Common myeloid progenitor, CD34-positive (primary cell): ENCODE measurements around the gene GJC1.

Experiments used
- CTCF ChIA-PET: fragments of 350-600 bp; sonication (Branson Sonifier 250); formaldehyde crosslinking; loops from one replicate; lab custom pipeline; 2021; ENCODE audit warnings: antibody characterized with exemption; lab: Charles Lee
- POLR2A ChIA-PET: fragments of 350-600 bp; sonication (Branson Sonifier 250); formaldehyde crosslinking; loops from one replicate; lab custom pipeline; 2021; ENCODE audit warnings: antibody characterized with exemption; lab: Charles Lee
- DNase-seq, 3 donors: peaks; one replicate each; pipeline versions ENCODE4 v3.0.0 to v3.0.0-alpha.2; 2013
- H3K27ac ChIP-seq, 2 experiments: 1 replicate in 1 of 2; 2 replicates in 1 of 2; pipeline ENCODE4 v1.7.0; 2013; ENCODE audit warnings: inconsistent platforms in 2 of 2, low read length in 2 of 2, mild to moderate bottlenecking in 2 of 2, low read depth in 1 of 2, moderate library complexity in 1 of 2; ENCODE audit not compliant: severe bottlenecking in 2 of 2, insufficient read depth in 1 of 2, poor library complexity in 1 of 2
- H3K27me3 ChIP-seq, 5 experiments: replicated peaks in 2 of 5; 1 replicate in 3 of 5; 2 replicates in 2 of 5; pipeline versions ENCODE4 v1.6.1 to v1.7.0; 2013; ENCODE audit warnings: low read length in 4 of 5, mild to moderate bottlenecking in 2 of 5, moderate library complexity in 2 of 5, inconsistent platforms in 1 of 5; ENCODE audit not compliant: insufficient read depth in 5 of 5, control insufficient read depth in 4 of 5
- H3K36me3 ChIP-seq, 4 experiments: 1 replicate in 2 of 4; 2 replicates in 2 of 4; pipeline versions ENCODE4 v1.6.1 to v1.7.0; 2013; ENCODE audit warnings: low read length in 3 of 4, control low read depth in 1 of 4, mild to moderate bottlenecking in 1 of 4; ENCODE audit not compliant: control insufficient read depth in 4 of 4, insufficient read depth in 4 of 4
- H3K4me1 ChIP-seq, 4 experiments: 1 replicate in 3 of 4; 2 replicates in 1 of 4; pipeline versions ENCODE4 v1.6.1 to v1.7.1; 2013; ENCODE audit warnings: low read length in 3 of 4, mild to moderate bottlenecking in 3 of 4, control low read depth in 1 of 4, inconsistent platforms in 1 of 4, moderate library complexity in 1 of 4; ENCODE audit not compliant: control insufficient read depth in 4 of 4, insufficient read depth in 4 of 4; ENCODE audit errors: control extremely low read depth in 1 of 4
- H3K4me3 ChIP-seq, 7 experiments: 1 replicate in 4 of 7; 2 replicates in 3 of 7; pipeline versions ENCODE4 v1.5.1 to v1.7.0; 2013; ENCODE audit warnings: mild to moderate bottlenecking in 7 of 7, low read length in 6 of 7, moderate library complexity in 6 of 7, inconsistent platforms in 2 of 7, low read depth in 2 of 7, control low read depth in 1 of 7; ENCODE audit not compliant: insufficient read depth in 4 of 7, control insufficient read depth in 1 of 7; ENCODE audit errors: extremely low read depth in 1 of 7
- H3K9me3 ChIP-seq, 5 experiments: 1 replicate in 4 of 5; 2 replicates in 1 of 5; pipeline versions ENCODE4 v1.6.1 to v1.7.1; 2013; ENCODE audit warnings: low read length in 4 of 5, mild to moderate bottlenecking in 2 of 5, inconsistent platforms in 1 of 5, low read depth in 1 of 5, moderate library complexity in 1 of 5; ENCODE audit not compliant: control insufficient read depth in 4 of 5, insufficient read depth in 2 of 5; ENCODE audit errors: control extremely low read depth in 1 of 5
- WGBS: methylation state at CpG from one replicate; pipeline ENCODE4 v1.1.5; 2013; ENCODE audit not compliant: insufficient coverage; 5-methylcytosine and 5-hydroxymethylcytosine counted together

The GJC1 gene

GRCh38 chr17:44787271-44787940 is 42.7 kb downstream of the GJC1 start:
- POLR2A ChIA-PET: no interaction called here
- 92% methylated on average over 10 of the region's 15 CpGs for WGBS
- Histone ChIP-seq H3K27me3 (no peaks in the 10 kb centered on the region), H3K36me3 (no peaks in the 10 kb centered on the region), H3K4me3 (no peak overlapping the region), H3K27ac (no peak overlapping the region), H3K4me1 (no peaks in the 10 kb centered on the region), H3K9me3 (no peaks in the 10 kb centered on the region)
- DNase-seq: no peak
- CTCF ChIA-PET: no interaction called here

GRCh38 chr17:44786551-44787081 is 43.5 kb downstream of the GJC1 start:
- CTCF ChIA-PET: interaction anchor here (1.4 to 1.5 kb wide), 2 partner anchors 78 to 81 kb away, joined by 3 to 6 read pairs; no protein-coding TSS in a partner anchor

GRCh38 chr17:44785921-44786320 is 44.2 kb downstream of the GJC1 start:
- Histone ChIP-seq H3K4me1 (no peaks in the 10 kb centered on the region), H3K9me3 (no peaks in the 10 kb centered on the region), H3K4me3 (no peak overlapping the region), H3K27ac (no peak overlapping the region), H3K27me3 (peaks cover 0 to 5% (median 0%) of the 10 kb centered on the region in 5 experiments), H3K36me3 (no peaks in the 10 kb centered on the region)
- DNase-seq: no peak
- ChIA-PET CTCF (interaction anchor here (0.6 to 1.5 kb wide), 5 partner anchors 21 to 348 kb away, joined by 3 to 6 read pairs (median 3); no protein-coding TSS in a partner anchor), POLR2A (no interaction called here)
- WGBS: 96% methylated on average over 5 of the region's 7 CpGs

More at GRCh38 chr17:44786551-44787081, 43.5 kb downstream of the GJC1 start:
- H3K27me3 ChIP-seq: peaks cover 0 to 3% (median 0%) of the 10 kb centered on the region in 5 experiments
- H3K36me3 ChIP-seq: no peaks in the 10 kb centered on the region
- 75% methylated on average over 14 of the region's 16 CpGs for WGBS
- no peak overlapping the region for H3K27ac ChIP-seq
- DNase-seq: no peak
- H3K4me3 ChIP-seq: no peak overlapping the region
- no peaks in the 10 kb centered on the region for H3K4me1 ChIP-seq
- POLR2A ChIA-PET: no interaction called here
- H3K9me3 ChIP-seq: no peaks in the 10 kb centered on the region

- Histone ChIP-seq H3K9me3 (no peaks in the 10 kb centered on the region), H3K27me3 (peaks cover 0 to 14% (median 5%) of the 10 kb centered on the region in 5 experiments), H3K36me3 (no peaks in the 10 kb centered on the region), H3K4me1 (peaks cover 0 to 10% (median 7%) of the 10 kb centered on the region in 4 experiments), H3K27ac (no peak overlapping the region), H3K4me3 (no peak overlapping the region)
- ChIA-PET POLR2A (no interaction called here), CTCF (interaction anchor here (1.0 to 13.4 kb wide), 6 partner anchors 10 to 96 kb away, joined by 3 to 192 read pairs (median 5); no protein-coding TSS in a partner anchor)
- DNase-seq: no peak
- 83% methylated on average over 10 of the region's 11 CpGs for WGBS
These were observed 47.7 kb downstream of the GJC1 start for GRCh38 chr17:44782326-44782850.

- CTCF ChIA-PET: interaction anchor here (1.0 to 13.4 kb wide), 7 partner anchors 9 to 96 kb away, joined by 3 to 192 read pairs (median 4); no protein-coding TSS in a partner anchor
- Histone ChIP-seq H3K4me3 (no peak overlapping the region), H3K36me3 (no peaks in the 10 kb centered on the region), H3K4me1 (peaks cover 0 to 10% (median 7%) of the 10 kb centered on the region in 4 experiments), H3K27ac (no peak overlapping the region), H3K27me3 (peaks cover 0 to 16% (median 5%) of the 10 kb centered on the region in 5 experiments), H3K9me3 (no peaks in the 10 kb centered on the region)
- 71% methylated on average over 12 of the region's 17 CpGs for WGBS
- POLR2A ChIA-PET: interaction anchor here (0.6 kb wide), 1 partner anchor 111 kb away, joined by 3 read pairs; no protein-coding TSS in a partner anchor
- DNase-seq: no peak
These were observed 48.3 kb downstream of the GJC1 start for GRCh38 chr17:44781551-44782325.

GRCh38 chr17:44780845-44781480 is 49.1 kb downstream of the GJC1 start:
- H3K36me3 ChIP-seq: no peaks in the 10 kb centered on the region
- 92% methylated on average over 13 of the region's 14 CpGs for WGBS
- peaks cover 0 to 16% (median 5%) of the 10 kb centered on the region in 5 experiments for H3K27me3 ChIP-seq
- no peak overlapping the region for H3K4me3 ChIP-seq
- no peak overlapping the region for H3K27ac ChIP-seq
- H3K9me3 ChIP-seq: no peaks in the 10 kb centered on the region
- CTCF ChIA-PET: interaction anchor here (1.0 to 13.4 kb wide), 6 partner anchors 8 to 85 kb away, joined by 3 to 192 read pairs (median 12); no protein-coding TSS in a partner anchor
- peaks cover 0 to 17% (median 12%) of the 10 kb centered on the region in 4 experiments for H3K4me1 ChIP-seq
- DNase-seq: no peak
- POLR2A ChIA-PET: interaction anchor here (0.6 kb wide), 1 partner anchor 112 kb away, joined by 3 read pairs; no protein-coding TSS in a partner anchor
